Anterior cingulate cortex (tissue), 58 donors: Measurements from ENCODE around the gene CRK.

Source experiments
- DNase-seq, 58 donors: peaks; one replicate each; lab custom pipeline; 2025; lab: John Stamatoyannopoulos, UW

CRK gene

GRCh38 chr17:1486802-1487695 is 31.0 kb upstream of the CRK start:
- peak in 8 of 58 donors; percentile 12 to 33 (median 16) for DNase-seq

- DNase-seq = peak in 5 of 58 donors; percentile 10 to 50 (median 37)
Observed at GRCh38 chr17:1485423-1486376, 29.7 kb upstream of the CRK start.

DNA sequence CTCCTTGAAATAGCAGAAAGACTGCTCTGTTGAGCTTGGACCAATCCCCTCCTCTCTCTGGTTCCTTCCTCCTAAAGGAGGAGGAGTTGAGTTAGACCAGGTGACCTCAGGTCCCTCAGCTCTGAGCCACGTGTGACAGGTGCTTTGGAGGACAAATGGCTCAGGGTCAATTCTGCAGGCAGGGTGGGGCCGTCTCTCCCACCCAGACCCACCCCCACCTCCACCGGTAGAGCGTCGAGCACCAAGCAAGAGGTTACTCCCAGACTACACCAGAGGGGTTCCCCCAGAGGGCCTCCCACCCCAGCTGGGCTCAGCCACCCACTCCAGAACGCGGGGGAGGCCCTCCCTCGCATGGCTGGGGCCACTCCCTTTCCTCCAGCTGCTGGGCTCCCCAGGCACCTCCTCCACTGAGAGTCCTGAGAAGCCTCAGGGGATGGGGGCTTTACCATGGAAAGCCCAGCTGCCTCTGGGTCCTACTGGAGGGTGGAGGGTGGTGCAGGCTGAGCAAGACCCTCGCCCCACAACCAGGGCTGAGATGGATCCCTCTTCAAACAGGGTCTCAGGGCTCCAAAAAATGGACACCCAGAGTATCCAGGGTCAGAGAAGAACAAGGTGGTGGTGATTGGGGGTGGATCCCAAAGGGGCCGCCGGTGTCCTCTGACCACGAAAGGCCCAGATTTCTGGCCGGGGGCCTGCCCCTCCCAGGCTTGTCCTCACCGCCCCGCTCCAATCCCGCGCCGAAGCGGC is 28.8 kb upstream of the CRK start:
- no peak for DNase-seq

DNA sequence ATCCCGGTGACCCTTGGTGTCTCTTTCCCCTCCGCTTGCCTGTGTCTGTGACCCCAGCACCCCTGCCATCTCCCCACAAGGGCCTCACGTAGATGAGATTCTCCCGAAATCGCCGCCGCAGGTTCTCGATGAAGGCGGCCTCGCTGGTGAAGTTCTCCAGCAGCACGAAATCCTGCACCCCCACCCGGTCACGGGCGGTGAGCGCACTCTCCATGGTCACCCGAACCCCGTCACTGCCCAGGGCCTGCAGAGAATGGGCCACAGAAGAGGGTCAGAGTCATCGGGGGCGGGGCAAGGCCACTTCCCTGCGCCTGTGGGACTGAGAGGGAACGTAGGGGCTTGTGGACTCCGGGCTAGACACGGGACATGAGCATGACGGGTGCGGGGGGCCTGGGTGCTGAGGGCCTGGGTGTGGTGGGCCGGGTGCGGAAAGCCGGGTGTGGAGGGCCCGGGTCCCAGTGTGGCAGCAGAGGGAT is 28.1 kb upstream of the CRK start:
- no peak for DNase-seq

DNA sequence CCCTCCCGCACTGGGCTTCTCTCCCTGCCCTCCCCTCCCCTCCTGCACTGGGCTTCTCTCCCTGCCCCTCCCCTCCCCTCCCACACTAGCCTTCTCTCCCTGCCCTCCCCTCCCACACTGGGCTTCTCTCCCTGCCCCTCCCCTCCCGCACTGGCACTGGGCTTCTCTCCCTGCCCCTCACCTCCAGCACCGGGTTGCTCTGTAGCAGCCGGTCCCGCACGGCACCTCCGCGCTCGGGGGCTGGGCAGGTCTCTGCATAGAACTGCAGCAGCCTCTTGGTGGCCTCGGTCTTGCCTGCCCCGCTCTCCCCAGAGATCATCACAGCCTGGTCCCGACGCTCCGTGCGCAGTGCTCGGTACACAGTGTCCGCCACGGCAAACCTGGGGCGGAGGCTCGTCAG is 26.6 kb upstream of the CRK start:
- peak in 5 of 58 donors; percentile 10 to 43 (median 25) for DNase-seq

GRCh38 chr17:1481736-1482135 is 25.7 kb upstream of the CRK start:
- DNase-seq = no peak

DNA sequence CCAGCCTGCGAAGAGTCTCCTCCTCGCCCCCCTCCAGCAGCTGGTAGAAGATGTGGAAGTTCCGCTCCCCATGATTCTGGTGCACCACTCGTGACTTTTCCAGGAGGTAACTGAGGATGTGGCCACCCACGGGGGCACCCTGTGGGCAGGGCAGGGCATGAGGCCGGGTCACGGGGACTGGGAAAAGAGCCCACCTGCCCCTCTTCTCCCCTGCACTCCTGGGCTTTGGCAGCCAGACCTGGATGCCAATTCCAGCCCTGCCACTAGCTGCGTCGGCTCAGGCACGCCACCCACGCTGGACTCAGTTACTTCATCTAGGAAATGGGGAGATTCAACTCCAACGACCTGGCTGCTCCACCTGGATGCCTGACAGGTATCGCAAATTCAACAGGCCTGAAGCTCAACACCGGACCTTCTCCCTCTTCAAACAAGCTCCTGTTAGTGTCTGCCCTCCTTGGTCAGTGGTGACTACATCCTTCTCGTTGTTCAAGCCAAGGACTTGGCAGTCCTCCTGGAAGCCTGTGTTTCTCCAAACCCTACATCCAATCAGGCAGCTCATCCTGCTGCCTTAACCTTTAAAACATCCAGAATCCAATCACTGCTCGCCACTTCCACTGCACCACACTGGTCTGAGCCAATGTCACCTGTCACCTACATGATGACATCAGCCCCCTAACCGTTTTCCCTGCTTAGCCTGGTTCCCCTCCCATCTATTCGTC is 24.9 kb upstream of the CRK start:
- peak in 1 of 58 donors; percentile 17 for DNase-seq

- DNase-seq = no peak
Observed at GRCh38 chr17:1478418-1478817, 22.4 kb upstream of the CRK start.

DNA sequence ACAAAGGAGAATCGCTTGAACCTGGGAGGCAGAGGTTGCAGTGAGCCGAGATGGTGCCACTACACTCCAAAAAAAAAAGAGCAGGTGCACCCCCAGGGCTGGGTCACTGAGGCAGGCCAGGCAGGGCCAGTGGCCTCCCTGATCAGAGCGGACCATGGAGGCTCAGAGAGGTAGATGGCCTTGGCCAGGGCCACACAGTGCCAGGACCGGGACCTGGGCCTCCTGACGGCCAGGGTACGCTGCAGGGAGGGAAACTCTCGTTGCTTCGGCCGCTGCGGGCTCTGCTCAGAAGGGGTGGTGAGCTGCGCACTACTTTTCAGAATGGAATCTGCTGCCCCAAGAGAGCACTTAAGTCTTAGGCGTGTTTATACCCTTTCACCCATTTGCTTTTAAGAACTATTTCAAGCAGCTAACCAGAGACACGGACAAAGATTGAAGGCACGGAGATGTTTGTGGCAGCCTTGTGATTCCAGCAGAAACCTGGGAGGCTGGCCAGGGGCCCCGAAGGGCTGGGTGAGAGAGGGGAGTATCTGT is 19.4 kb upstream of the CRK start:
- no peak for DNase-seq

- DNase-seq = no peak
Observed at GRCh38 chr17:1474402-1475189, 18.6 kb upstream of the CRK start.

DNA sequence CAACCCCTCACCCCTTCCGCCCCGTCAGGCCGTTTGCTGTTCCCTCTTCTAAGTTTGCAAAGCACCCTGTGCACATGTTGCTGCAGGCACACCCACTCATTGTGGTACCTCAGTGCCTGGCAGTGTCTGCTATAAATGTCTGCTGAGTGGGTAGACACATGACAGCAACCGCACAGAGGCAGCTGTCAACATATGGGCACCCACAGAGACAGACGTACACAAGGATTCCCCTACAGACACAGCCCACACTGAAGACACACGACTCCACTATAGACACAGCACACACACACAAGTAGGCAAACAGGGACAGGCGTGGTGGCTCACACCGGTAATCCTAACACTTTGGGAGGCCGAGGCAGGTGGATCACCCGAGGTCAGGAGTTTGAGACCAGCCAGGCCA is 17.8 kb upstream of the CRK start:
- DNase-seq = peak in 32 of 58 donors; percentile 10 to 75 (median 37)

DNA sequence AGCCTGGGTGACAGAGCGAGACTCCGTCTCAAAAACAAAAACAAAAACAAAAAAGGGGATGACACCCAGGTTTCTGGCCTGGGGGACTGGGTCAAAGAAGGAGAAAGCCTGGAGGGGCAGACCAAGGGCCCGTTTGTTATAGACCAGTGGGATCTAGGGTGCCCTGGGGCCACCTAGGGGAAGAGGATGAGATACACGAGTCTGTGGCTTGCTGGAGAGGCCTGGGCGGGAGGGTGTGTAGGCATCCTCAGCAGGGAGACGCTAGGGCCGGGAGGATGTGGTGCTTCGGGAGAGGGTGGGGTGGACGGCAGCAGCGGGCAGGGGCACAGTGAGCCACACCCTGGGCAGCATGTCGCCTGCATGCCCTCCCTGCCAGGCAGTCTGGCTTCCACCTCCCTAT is 17.1 kb upstream of the CRK start:
- no peak for DNase-seq

GRCh38 chr17:1471911-1472821 is 16.1 kb upstream of the CRK start:
- no peak for DNase-seq

DNA sequence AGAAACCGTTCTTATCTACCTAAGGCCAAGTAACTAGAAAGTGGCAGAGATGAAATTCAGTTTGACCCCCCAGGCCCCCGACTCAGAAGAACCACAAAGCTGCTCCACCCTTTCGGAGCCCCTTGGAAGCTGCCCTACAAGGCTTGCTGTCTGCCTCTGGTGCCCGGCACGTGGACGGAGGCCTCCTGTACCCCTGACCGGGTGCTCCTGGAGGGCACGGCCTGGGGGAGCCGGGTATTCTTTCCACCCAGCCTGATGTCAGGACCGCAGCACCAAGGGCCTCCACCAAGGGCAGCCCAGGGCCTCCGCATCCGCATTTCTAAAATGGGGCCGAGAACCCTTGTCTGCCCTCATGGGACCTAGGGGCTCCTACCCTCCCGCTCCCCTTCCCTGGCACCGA is 15.5 kb upstream of the CRK start:
- no peak for DNase-seq

DNA sequence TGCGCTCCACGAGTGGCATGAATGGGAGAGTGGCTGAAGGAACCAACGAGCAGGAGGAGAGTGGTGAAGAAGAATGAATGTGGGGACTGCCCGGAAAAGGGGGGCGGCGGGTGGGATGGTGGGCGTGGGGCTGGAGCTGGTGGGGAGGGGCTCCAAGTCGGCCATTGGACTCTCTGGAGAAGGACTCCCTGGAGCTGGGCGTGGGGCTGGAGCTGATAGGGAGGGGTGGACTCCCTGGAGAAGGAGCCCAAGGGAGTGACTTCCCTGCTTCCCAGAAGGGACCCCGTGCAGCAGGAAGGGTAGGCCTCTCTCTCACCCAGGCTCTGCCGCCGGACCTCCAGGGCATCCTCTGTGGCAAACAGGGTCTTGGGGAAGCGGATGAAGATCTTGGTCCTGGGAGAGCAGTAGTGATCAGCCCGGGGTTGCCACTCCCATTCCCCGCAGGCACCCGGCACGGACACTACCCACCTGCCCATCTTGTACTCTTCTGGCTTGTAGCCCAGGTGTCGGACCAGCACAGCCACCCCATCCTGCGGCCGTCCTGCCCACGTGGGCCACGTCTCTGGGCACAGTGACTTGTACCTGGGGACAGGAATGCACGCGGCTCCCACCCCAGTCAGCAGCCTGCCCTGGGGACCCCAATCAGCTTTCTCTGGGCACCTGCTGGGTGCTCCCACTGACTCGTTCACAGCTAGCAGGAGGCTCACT is 14.9 kb upstream of the CRK start:
- no peak for DNase-seq

GRCh38 chr17:1470071-1470754 is 14.2 kb upstream of the CRK start:
- no peak for DNase-seq
